ENCODE measurements around the gene FLACC1.

GRCh38 chr2:201402651-201403562 is 45.8 kb upstream of the FLACC1 start:
- TF ChIP-seq EZH2phosphoT487 (IDR thresholded peaks at IDR 0.05; ENCODE audit: insufficient read depth, low read depth) (no peak), EZH2 (IDR thresholded peaks at IDR 0.05; ENCODE audit: insufficient read depth, poor library complexity, severe bottlenecking) (no peak)
